HS-27A (cell line): ENCODE measurements around the gene KLHL41.
"Not testable (repeated sequence)": the region's sequence is repeated elsewhere in the genome, so short reads cannot be mapped to it uniquely, and the experiment has no call there.

Source experiments
- DNase-seq: peaks from one replicate; pipeline ENCODE4 v3.0.0-alpha.2; 2012; ENCODE audit warnings: low read depth, missing footprints

The KLHL41 gene

GRCh38 chr2:169509955-169510354 is 453 bp downstream of the KLHL41 start:
- DNase-seq, result no peak

GRCh38 chr2:169510496-169510895 is 994 bp downstream of the KLHL41 start:
- no peak for DNase-seq

- no peak for DNase-seq
Measured at GRCh38 chr2:169511818-169512217, 2.3 kb downstream of the KLHL41 start.

- no peak for DNase-seq
Measured at GRCh38 chr2:169512525-169512924, 3.0 kb downstream of the KLHL41 start.

- no peak for DNase-seq
Measured at GRCh38 chr2:169513094-169513493, 3.6 kb downstream of the KLHL41 start.

- no peak for DNase-seq
Measured at GRCh38 chr2:169513926-169514325, 4.4 kb downstream of the KLHL41 start.

GRCh38 chr2:169514758-169515157 is 5.3 kb downstream of the KLHL41 start:
- not testable (repeated sequence) for DNase-seq

- not testable (repeated sequence) for DNase-seq
Measured at GRCh38 chr2:169516488-169516995, 7.0 kb downstream of the KLHL41 start.

- DNase-seq, result no peak
Measured at GRCh38 chr2:169520896-169521295, 11.4 kb downstream of the KLHL41 start.

GRCh38 chr2:169523681-169524080 is 14.2 kb downstream of the KLHL41 start:
- DNase-seq, result no peak

GRCh38 chr2:169525434-169525833 is 15.9 kb downstream of the KLHL41 start:
- DNase-seq, result no peak

- DNase-seq, result no peak
Measured at GRCh38 chr2:169526451-169526850, 16.9 kb downstream of the KLHL41 start.

GRCh38 chr2:169528271-169528701 is 18.8 kb downstream of the KLHL41 start:
- DNase-seq, result no peak

- DNase-seq, result not testable (repeated sequence)
Measured at GRCh38 chr2:169539460-169539859, 30.0 kb downstream of the KLHL41 start.

- no peak for DNase-seq
Measured at GRCh38 chr2:169540146-169540545, 30.6 kb downstream of the KLHL41 start.

- DNase-seq, result no peak
Measured at GRCh38 chr2:169542433-169542832, 32.9 kb downstream of the KLHL41 start.

GRCh38 chr2:169546756-169547155 is 37.3 kb downstream of the KLHL41 start:
- no peak for DNase-seq

GRCh38 chr2:169561364-169561763 is 51.9 kb downstream of the KLHL41 start:
- no peak for DNase-seq

- DNase-seq, result not testable (repeated sequence)
Measured at GRCh38 chr2:169562084-169562483, 52.6 kb downstream of the KLHL41 start.

- no peak for DNase-seq
Measured at GRCh38 chr2:169562519-169562918, 53.0 kb downstream of the KLHL41 start.

- DNase-seq, result no peak
Measured at GRCh38 chr2:169565686-169566085, 56.2 kb downstream of the KLHL41 start.

GRCh38 chr2:169569948-169570347 is 60.4 kb downstream of the KLHL41 start:
- DNase-seq, result no peak

GRCh38 chr2:169570752-169571151 is 61.2 kb downstream of the KLHL41 start:
- DNase-seq, result not testable (repeated sequence)

- no peak for DNase-seq
Measured at GRCh38 chr2:169571571-169571970, 62.1 kb downstream of the KLHL41 start.

GRCh38 chr2:169572189-169572588 is 62.7 kb downstream of the KLHL41 start:
- no peak for DNase-seq
